ENCODE measurements around the gene SAP30BP. TPM values are rescaled to one million over a fixed set of nuclear protein-coding genes. Genes with fewer than 3 reads are reported as not detected.
A peak's percentile ranks its signal among the peaks of the same experiment; 100 is the strongest.

The SAP30BP gene
- total RNA-seq, 1 experiment from 2014 or later = 89.7 TPM

DNA sequence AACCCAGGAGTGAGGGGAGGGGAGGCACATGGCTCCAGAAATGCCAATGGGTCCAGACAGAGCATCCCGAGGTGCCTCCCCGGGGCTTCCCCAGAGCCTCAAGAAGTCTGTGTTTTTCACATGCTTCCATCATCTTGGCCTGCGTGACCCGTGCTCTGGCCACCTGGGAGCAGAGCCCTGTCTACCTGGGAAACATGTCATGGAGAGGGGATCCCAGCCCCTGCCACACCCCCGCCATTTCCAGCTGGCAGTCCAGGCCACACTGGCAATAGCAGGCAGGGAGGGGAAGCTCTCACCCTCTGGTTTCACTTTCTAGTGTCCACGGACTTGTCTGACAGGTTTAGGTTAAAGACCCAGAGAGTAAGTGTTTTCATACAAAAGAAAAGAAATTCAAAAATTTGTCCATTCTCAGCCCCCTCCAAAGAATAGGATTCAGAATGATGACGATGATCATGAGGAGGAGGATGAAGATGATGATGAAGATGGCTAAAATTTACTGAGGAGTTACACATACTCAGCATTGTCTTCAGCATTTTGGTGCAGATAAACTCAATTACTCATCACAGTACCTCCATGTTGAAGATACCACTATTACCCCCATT lies 24.9 kb upstream of the SAP30BP start:
- H4K8ac ChIP-seq (replicated peaks; ENCODE audit: insufficient read length, low read depth, low read length) = no peak overlapping the region
- H2AFZ ChIP-seq (ENCODE audit: low read length) = no peak overlapping the region
- H3K4me1 ChIP-seq (ENCODE audit: insufficient read depth, low read length) = peaks cover 7% of the 10 kb centered on the region; the same call in 1 of the 2 replicates
- no peak overlapping the region for H3K18ac ChIP-seq (ENCODE audit: insufficient read length, low read depth, low read length)
- H3K14ac ChIP-seq (ENCODE audit: insufficient read depth, low read length) = no peak overlapping the region
- no peaks in the 10 kb centered on the region for H3K27me3 ChIP-seq (ENCODE audit: insufficient read depth, low read length)
- TF ChIP-seq, protein P1, sequence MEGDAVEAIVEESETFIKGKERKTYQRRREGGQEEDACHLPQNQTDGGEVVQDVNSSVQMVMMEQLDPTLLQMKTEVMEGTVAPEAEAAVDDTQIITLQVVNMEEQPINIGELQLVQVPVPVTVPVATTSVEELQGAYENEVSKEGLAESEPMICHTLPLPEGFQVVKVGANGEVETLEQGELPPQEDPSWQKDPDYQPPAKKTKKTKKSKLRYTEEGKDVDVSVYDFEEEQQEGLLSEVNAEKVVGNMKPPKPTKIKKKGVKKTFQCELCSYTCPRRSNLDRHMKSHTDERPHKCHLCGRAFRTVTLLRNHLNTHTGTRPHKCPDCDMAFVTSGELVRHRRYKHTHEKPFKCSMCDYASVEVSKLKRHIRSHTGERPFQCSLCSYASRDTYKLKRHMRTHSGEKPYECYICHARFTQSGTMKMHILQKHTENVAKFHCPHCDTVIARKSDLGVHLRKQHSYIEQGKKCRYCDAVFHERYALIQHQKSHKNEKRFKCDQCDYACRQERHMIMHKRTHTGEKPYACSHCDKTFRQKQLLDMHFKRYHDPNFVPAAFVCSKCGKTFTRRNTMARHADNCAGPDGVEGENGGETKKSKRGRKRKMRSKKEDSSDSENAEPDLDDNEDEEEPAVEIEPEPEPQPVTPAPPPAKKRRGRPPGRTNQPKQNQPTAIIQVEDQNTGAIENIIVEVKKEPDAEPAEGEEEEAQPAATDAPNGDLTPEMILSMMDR (conservative IDR thresholded peaks at IDR 0.05) = no peak
- no peak overlapping the region for H2BK15ac ChIP-seq (ENCODE audit: low read depth, low read length)
- H3K23me2 ChIP-seq (ENCODE audit: insufficient read length, low read depth, low read length, poor library complexity, severe bottlenecking) = no peaks in the 10 kb centered on the region
- no peaks in the 10 kb centered on the region for H3K79me1 ChIP-seq (ENCODE audit: insufficient read depth, low read depth, low read length, poor library complexity, severe bottlenecking)
- no peak overlapping the region for H3T11ph ChIP-seq (ENCODE audit: low read length)
- no peak overlapping the region for H2AK5ac ChIP-seq (ENCODE audit: insufficient read length, low read length)
- H2BK120ac ChIP-seq (ENCODE audit: low read depth, low read length, poor library complexity, severe bottlenecking) = no peak overlapping the region
- H3K27ac Mint-ChIP-seq = peak overlapping the region in 1 of 3 experiments; percentile 65; a peak in 1 of 7 replicates
- DNase-seq = no peak
- H3K9ac ChIP-seq (ENCODE audit: extremely low read depth, insufficient read length, low read length) = no peak overlapping the region
- H3K9me3 Mint-ChIP-seq = no peaks in the 10 kb centered on the region
- no peak overlapping the region for H3K4me2 ChIP-seq (ENCODE audit: insufficient read depth, insufficient read length, low read length)
- H3K79me2 ChIP-seq (ENCODE audit: insufficient read depth, low read length) = no peaks in the 10 kb centered on the region
- H2BK5ac ChIP-seq (ENCODE audit: insufficient read length, low read length) = no peak overlapping the region
- no CpG with 5 or more reads among the region's 7 CpGs for WGBS (ENCODE audit: extremely low coverage, insufficient read length, low lambda C conversion rate)
- H3K9me3 ChIP-seq (ENCODE audit: control insufficient read depth, low read depth, low read length) = no peaks in the 10 kb centered on the region
- H4K91ac ChIP-seq (ENCODE audit: insufficient read length, low read depth, low read length) = no peak overlapping the region
- no peak overlapping the region for H3K27ac ChIP-seq (ENCODE audit: insufficient read length, low read depth, low read length)
- H4K20me1 ChIP-seq (ENCODE audit: control insufficient read depth, insufficient read depth, insufficient read length) = no peaks in the 10 kb centered on the region
- no peak overlapping the region for H3K4ac ChIP-seq (ENCODE audit: low read depth, low read length)
- H3K4me1 Mint-ChIP-seq = peaks cover 29 to 34% of the 10 kb centered on the region in 2 experiments
- peaks cover 0 to 4% (median 3%) of the 10 kb centered on the region in 3 experiments; a peak in 2 of 7 replicates for H3K36me3 Mint-ChIP-seq (ENCODE audit: insufficient read depth in 1 of 3, low read depth in 3 of 3)
- no peak overlapping the region; a peak in 1 of 5 replicates for H3K4me3 Mint-ChIP-seq
- H2BK12ac ChIP-seq (ENCODE audit: insufficient read length, low read depth, low read length) = no peak overlapping the region
- no peak overlapping the region for H2BK20ac ChIP-seq (ENCODE audit: low read depth, low read length, poor library complexity, severe bottlenecking)
- H3K56ac ChIP-seq (ENCODE audit: insufficient read length, low read depth, low read length) = no peak overlapping the region
- no peak overlapping the region for H4K5ac ChIP-seq (ENCODE audit: insufficient read length, low read depth, low read length)
- H3K27me3 Mint-ChIP-seq (ENCODE audit: low read depth) = no peaks in the 10 kb centered on the region
- H3K23ac ChIP-seq (ENCODE audit: insufficient read length, low read depth, low read length) = no peak overlapping the region

Data from H9 (cell line).